Effector CD4-positive, alpha-beta T cell (primary cell): Measurements from ENCODE around the gene SETX.
A peak's percentile ranks its signal among the peaks of the same experiment; 100 is the strongest.

Experiments
- DNase-seq: peaks from one replicate; pipeline ENCODE4 v3.0.0-alpha.2; 2020

SETX gene

DNA sequence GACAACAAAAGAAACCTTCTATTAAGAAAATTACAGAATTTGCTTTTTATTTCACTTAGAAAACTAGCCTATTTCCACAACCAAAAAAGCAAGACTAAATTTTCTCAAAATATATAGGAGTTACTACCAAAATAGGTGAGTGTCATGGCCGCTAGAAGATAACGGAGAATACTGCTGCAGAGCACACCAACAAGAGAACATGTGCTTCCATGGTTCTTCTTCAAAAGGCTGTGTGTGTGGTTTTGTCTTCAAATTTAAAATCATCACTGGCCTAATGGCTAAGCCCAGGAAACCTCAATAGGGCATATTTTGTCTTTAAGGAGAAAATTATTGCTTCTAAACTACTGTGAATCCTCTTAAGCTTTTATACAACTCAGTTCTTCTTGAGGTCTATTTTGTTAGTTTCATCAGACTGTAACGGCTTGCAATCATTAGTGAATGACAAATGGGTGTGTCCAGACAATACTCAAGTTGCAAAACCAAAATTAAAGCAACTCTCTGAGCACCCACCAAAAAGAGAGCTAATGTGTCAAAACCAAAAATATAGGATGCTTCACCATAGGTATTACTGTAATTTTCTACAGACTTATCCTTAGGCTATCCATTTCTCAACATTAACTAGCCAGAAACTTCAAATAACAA is 3.3 kb downstream of the SETX start:
- DNase-seq: no peak

DNA sequence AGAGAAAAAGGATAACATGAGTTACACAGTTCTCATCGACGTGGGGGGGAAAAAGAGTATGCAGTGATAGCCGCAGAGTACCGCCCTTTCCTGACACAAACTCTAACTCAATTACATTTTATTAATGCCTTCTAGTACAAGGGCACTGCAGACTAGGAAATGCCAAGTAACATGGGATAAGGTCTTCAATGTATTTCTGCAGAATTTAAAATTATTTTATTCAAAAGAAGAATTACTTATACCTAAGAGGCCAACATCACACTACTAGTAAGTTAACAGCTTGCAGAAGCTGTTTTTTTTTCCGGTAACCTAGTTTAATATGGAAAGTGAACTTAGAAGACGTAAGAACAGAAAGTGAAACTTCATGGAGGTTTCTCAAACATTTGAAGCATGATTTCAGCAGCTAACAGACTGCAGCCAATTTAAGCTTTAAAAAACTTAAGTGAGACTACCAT is 3.9 kb downstream of the SETX start:
- peak; percentile 14 for DNase-seq

DNA sequence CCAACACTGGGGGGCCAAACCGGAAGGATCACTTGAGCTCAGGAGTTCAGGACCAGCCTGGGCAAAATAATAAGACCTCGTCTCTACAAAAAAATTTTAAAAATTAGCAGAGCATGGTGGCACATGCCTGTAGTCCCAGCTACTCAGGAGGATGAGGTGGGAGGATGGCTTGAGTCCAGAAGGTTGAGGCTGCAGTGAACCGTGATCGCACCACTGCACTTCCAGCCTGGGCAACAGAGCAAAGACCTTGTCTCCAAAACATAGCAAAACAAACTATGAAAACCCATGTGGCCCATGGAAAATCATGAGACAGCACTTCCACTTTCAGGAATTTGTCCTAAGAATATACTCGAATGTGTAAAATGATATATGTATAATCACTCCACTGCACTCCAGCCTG is 6.1 kb downstream of the SETX start:
- DNase-seq: no peak

- no peak for DNase-seq
These were observed 8.6 kb downstream of the SETX start for GRCh38 chr9:132346177-132346576.

GRCh38 chr9:132341177-132341840 is 13.5 kb downstream of the SETX start:
- DNase-seq: no peak

DNA sequence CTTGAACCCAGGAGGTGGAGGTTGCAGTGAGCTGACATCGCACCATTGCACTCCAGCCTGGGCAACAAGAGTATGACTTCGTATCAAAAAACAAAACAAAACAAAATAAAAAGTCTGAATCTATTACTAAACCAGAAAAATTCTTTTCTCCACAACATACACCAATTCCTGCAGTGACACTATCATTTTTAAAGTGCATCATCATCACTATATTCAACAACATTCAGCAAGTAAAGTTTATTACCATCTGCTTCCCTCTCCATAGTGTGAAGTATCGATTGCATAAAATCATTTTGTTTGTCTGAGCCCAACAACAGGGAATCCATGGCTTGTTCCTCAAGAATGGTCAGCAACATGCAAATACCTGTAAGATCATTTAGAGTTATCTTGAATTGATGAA is 20.4 kb downstream of the SETX start:
- DNase-seq: no peak

DNA sequence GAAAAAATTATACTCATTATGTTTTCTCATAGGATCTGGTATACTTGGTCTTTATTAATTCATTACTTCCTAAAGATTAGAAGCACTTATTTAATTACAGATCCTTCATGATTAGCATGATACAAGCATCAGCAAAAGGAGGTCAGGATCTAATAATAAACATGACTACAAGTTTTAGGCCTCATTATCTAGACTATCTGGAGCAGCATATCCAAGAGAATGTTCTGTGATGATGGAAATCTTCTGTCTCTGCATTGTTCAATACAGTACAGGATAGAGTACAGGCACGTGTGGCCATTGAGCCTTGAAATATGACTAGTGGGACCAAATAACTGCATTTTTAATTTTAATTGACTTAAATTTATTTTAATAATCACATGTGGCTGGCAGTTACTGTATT is 21.2 kb downstream of the SETX start:
- DNase-seq: no peak

- no peak for DNase-seq
These were observed 26.2 kb downstream of the SETX start for GRCh38 chr9:132328580-132328979.

DNA sequence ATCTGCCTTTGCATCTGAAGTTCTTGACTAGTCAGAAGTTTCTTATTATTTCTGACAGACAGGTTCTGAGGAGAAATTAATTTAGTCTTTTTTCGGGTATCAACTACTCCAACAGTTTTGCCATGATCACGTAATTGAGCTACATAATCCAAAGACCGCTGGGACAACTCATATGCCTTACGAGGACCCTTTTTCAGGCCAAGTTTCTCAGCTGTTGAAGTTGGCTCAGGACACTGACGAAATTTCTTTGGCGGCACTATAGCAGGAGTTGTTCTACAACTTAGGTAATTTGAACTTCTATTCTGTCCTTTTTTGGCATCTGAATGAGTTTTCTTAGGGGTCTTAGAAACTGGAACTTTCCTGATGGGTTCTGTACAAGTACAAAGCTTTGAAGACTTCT is 27.2 kb downstream of the SETX start:
- no peak for DNase-seq

DNA sequence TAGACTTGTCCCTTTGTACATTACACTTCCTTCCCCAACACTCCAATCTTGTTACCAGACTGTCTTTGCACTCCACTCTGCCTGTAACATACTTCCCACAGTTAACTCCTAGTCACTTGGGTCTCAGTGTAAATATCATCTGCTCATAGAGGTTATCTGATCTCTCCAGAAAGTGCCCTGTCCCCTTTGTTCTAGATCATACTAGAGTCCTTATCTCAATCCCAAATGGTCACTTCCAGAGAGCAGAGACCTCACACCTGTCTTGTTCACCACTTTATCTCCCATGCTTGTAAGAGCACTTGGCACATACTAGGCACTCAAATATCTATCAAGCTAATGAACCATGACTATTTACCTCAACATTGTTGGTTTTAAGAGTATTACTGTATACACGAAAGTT is 30.4 kb downstream of the SETX start:
- DNase-seq: no peak

DNA sequence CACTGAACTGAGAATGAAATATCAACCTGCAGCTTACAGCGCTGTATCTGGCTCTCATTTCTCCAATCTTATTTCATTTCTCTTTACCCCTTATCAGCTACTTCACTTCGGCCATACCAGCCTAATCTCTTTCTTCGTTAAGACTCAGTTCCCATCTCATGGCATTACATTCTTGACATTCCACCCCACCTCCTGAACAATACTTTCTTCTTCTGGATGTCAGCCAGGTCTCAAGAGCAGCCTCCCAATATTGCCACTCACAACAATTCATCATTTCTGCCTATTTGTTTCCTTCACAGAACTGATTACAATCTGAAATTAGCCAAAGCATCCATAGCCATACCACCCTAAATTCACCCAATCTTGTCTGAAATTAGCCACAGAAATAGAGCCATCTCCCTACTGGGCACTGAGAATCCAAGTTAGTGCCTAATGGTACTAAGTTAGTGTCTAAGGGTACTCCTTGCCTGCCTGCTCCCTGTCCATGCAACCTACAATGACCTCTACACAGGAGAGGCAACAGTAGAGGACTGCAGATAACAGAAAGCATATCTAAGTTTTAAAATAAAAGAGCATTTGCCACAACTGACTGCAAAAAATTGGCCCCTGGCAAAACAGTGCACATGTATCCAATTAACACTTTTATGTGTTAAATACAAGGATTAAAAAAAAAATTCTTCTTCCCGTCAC is 35.2 kb downstream of the SETX start:
- DNase-seq: no peak

DNA sequence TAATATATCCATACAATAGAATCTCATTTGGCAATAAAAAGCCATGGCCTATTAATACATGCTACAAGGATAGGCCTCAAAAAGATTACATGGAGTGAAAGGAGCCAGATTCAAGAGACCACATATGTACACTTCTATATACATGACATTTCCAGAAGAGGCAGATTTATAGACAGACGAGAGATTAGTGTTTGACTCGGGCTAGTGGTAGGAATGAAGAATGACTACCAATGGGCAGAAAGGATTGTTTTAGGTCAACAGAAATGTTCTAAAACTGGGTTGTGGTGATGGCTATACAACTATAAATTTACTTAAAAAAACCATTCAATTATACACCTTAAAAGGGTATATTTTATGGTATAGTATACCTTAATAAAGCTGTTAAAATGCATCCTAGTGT is 41.9 kb downstream of the SETX start:
- DNase-seq: no peak

- no peak for DNase-seq
These were observed 42.4 kb downstream of the SETX start for GRCh38 chr9:132312426-132312825.

DNA sequence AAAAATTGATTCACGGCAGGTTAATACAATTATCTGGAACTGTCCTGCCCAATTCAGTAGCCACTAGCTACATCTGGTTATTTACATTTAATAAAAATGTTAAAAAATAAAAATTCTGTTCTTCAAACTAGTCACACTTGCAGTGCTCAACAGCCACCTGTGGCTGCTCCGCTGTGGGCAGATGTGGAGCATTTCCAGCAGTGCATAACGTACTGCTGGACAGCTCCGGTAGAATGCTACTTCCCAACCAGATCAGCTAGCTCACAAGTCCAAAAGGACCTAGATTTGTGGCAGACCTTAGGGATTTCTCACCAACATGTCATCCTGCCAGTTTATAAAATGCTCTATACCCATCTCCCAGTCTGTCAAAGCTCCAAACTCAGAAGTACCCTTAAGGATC is 42.8 kb downstream of the SETX start:
- DNase-seq: no peak

GRCh38 chr9:132309056-132309455 is 45.7 kb downstream of the SETX start:
- DNase-seq: no peak

GRCh38 chr9:132301521-132301920 is 53.3 kb downstream of the SETX start:
- DNase-seq: no peak

DNA sequence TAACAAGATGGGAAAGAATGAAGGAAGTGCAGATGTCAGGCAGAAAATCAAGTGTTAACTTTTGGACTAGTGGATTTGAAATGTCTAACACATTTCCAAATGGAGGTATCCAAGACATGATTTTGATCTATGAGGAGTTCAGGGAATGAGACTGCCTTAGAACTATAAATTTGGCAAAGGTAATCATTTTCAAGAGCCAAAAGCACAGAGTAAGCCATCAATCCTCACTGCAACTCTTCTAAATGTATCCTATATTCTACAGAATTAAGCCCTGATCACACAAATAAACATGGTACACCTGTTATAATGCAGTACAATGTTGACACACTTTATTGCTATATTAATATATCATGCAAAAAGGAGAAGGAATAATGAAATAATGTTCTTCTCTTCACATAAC is 55.6 kb downstream of the SETX start:
- no peak for DNase-seq

DNA sequence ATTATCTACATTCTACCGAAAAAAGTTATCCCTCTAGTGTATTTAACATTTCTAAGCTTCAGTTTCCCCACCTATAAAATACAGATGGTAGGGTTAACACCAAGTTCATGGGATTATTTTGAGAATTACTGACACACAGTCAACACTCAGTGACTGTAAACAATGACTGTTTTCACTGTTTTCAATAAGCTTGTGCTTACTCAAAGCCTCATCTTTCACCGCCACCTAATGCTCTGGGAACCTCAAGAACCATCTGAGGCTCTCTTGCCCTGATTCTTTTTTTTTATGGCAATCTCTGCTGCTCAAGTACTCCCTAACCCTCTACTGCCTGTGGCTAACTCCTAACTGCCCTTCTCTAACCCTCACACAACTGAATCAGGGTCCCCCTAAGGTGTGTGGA is 59.6 kb downstream of the SETX start:
- DNase-seq: no peak

- DNase-seq: no peak
These were observed 61.6 kb downstream of the SETX start for GRCh38 chr9:132293145-132293721.

- no peak for DNase-seq
These were observed 65.8 kb downstream of the SETX start for GRCh38 chr9:132288966-132289365.

DNA sequence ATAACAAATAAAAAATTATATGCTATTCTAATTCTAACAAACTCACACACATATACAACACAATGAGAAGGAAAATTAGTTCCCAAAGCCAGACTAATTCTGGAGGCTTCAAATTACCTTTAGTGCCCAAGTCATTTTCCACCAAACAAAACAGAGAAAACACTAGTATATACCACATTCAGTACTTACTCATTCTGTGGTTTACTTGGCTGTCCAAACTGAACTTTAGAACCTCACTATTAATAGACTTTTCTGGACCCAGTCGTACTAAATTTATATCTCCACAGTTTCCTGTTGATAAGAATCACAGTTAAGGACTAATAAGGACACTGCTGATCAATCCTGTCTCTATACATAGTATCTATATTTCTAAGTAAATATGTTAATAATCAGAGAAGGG is 66.4 kb downstream of the SETX start:
- DNase-seq: no peak

DNA sequence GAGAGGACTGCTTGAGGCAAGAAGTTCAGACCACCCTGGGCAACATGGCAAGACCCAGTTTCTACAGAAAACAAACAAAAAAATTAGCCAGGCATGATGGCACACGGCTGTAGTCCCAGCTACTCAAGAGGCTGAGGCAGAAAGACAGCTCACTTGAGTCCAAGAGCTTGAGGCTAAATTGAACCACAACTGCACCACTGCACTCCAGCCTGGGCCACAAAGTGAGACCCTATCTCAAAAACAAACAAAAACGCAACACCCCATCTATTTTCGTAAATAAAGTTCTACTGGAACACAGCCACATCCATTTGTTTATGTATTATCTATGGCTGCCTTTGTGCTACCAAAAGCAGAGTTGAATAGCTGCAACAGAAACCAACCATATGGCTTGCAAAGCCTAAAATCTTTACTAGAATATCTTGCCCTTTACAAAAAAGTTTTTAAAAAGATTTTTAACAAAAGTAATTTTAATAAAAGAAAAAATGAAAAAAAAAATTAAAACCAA is 67.5 kb downstream of the SETX start:
- no peak for DNase-seq

DNA sequence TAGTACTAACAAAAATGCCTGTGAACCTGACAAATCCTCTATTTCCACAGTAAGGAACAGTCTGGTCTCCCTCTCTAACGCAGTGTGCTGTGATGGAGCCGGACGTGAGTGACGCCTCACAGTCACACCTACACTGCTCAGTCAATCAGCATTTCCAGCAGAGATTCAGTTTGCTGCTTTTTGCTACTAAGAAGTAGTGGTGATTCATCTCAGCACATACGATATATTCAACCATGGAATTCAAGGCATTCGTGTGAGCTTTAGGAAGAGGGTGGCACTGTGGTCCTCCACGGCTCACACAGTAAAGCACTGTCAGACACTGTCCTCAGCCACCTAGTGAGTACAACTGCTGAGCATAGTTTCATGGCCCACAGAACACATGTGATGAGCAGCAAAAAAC is 70.9 kb downstream of the SETX start:
- DNase-seq: no peak

- DNase-seq: no peak
These were observed 71.6 kb downstream of the SETX start for GRCh38 chr9:132283165-132283564.
